Ramos (cell line): ENCODE data around the gene ELOVL3.
"Not testable (repeated sequence)": the region's sequence is repeated elsewhere in the genome, so short reads cannot be mapped to it uniquely, and the experiment has no call there.

Experiments used
- in situ Hi-C: fragments of 300-500 bp; cut with MboI; formaldehyde crosslinking; loops from one replicate; pipeline ENCODE4 v1.14.3; 2022; ENCODE audit warnings: low sequenced_read_pairs; ENCODE audit not compliant: unreplicated experiment

Gene ELOVL3

GRCh38 chr10:102225646-102226541 is at the start of gene ELOVL3:
Gene ELOVL3 (plus strand): TSS chr10:102226299. CDS start chr10:102226549, 250 bp downstream.
- in situ Hi-C loops, result loop anchor here (5.0 to 10.0 kb wide), 2 partner anchors 126 to 359 kb away; no protein-coding TSS in a partner anchor

DNA sequence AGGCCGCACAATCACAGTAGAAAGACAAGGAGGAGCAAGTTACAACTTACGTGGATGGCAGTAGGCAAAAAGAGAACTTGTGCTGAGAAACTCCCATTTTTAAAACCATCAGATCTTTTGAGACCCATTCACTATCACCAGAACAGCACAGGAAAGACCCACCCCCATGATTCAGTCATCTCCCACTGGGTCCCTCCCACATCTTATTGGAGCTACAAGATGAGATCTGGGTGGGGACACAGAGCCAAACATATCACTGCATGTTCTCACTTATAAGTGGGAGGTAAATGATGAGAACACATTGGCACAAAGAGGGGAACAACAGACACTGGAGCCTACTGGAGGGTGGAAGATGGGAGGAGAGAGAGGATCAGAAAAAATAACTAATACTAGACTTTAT is 41.5 kb upstream of the ELOVL3 start:
- in situ Hi-C loops, result no loop called here

GRCh38 chr10:102185272-102185671 is 40.8 kb upstream of the ELOVL3 start:
- in situ Hi-C loops, result no loop called here

GRCh38 chr10:102185811-102186527 is 40.1 kb upstream of the ELOVL3 start:
- in situ Hi-C loops, result no loop called here

GRCh38 chr10:102188298-102188940 is 37.7 kb upstream of the ELOVL3 start:
- in situ Hi-C loops, result no loop called here

DNA sequence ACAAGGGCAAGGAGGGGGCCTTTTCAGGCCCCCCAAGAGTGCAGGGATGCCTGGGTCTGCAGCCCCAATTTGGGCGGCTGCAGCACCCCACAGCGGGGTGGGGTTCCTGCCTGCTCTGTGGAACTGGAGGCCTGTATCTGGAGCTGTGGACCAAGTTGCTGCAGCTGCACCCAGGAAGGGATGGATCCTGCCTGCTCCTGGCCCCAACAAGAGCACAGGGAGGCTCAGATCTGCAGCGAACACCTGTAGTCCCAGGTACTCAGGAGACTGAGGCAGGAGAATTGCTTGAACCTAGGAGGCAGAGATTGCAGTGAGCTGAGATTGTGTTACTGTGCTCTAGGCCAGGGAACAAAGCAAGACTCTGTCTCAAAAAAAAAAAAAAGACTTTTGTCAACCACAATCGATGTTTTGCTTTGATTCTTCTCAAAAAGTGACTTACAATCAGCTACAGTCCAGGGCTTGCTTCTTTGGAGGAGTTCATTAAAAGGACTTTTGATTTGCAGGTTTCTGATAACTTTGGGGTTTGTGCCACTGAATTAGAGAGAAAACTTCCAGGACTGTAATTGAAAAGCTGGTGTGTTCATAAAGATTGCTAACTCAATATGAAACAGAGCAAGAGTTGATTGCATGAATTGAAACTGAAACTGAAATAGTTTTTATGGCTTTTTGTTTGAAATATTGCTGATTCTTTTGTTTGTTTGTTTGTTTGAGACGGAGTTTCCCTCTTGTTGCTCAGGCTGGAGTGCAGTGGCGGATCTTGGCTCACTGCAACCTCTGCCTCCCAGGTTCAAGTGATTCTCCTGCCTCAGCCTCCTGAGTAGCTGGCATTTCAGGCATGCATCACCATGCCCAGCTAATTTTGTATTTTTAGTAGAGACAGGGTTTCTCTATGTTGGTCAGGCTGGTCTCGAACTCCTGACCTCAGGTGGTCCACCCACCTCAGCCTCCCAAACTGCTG is 36.9 kb upstream of the ELOVL3 start:
- in situ Hi-C loops, result not testable (repeated sequence)

DNA sequence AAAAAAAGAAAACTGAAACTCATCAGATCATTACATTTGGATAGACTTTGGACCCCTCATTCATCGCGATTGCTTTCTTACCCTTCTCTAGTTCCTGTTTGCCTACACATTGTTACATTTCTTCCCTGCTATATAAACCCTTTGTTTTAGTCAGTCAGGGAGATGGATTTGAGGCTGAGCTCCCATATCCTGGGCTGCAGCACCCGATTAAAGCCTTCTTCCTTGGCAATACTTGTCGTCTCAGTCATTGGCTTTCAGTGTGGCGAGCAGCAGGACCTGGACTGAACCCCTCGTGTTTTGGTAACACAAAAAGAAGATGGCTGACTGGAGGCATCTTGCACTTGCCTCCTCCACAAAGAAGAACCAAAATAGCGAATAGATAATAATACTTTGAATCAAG is 34.1 kb upstream of the ELOVL3 start:
- in situ Hi-C loops, result no loop called here

GRCh38 chr10:102195296-102195870 is 30.7 kb upstream of the ELOVL3 start:
- in situ Hi-C loops, result no loop called here

GRCh38 chr10:102196893-102197292 is 29.2 kb upstream of the ELOVL3 start:
- in situ Hi-C loops, result no loop called here

- in situ Hi-C loops, result no loop called here
These were observed 28.1 kb upstream of the ELOVL3 start for GRCh38 chr10:102198027-102198426.

DNA sequence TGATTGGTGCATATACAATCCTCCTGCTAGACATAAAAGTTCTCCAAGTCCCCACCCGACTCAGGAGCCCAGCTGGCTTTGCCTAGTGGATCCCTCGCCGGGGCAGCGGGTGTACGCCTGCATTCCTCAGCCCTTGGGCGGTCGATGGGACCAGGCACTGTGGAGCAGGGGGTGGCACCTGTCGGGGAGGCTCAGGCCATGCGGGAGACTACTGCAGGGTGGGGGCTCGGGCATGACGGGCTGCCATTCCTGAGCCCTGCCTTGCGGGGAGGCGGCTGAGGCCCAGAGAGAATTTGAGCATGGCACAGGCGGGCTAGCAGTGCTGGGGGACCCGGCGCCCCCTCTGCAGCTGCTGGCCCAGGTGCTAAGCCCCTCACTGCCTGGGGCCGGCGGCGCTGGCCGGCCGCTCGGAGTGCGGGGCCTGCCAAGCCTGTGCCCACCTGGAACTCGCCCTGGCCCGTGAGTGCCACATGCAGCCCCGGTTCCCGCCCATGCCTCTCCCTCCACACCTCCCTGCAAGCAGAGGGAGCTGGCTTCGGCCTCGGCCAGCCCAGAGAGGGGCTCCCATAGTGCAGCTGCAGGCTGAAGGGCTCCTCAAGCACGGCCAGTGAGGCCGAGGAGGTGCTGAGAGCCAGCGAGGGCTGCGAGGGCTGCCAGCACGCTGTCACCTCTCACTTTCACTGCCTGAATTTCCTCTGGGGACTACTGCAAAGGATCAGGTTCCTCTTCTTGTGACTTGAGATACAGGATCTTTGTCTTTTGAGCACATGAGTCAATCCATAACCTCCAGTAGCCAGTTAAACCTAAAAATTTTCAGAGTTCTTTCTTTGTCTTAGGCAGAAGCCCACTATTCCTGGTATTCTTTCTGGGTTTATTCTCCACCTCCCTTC is 25.1 kb upstream of the ELOVL3 start:
- in situ Hi-C loops, result no loop called here

GRCh38 chr10:102202386-102202785 is 23.7 kb upstream of the ELOVL3 start:
- in situ Hi-C loops, result no loop called here

DNA sequence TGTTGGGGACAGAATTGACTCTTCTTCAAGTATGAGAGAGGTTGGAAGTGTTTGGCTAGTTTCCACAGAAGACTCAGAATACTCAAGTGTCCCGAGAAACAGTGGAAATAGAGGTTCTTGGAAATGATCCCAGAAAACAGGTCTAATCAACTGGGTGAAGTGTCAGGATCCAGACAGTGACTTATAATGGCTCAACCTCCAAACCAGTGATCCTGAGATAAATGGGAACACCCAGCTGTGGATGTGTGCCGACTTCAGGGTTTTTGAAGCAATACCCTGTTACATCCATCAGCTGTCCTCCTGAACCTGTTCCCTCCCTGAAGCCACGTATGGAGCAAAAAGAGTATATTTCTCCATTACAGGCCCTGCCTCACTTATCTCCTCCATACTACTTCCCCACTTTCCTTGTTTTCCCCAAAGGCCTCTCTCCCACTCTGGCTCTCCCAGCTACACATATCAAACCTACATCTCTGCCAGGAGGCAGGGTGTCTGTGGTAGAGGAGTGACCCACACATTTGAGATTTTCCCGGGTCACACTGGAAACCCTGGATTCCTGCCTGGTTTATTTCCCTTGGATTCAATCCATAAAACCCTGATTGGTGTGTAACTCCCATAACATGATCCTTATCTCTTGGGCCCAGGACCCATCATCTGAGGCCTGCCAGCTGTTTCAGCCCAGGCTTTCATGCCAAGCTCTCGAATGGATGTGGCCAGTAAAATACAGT is 17.6 kb upstream of the ELOVL3 start:
- in situ Hi-C loops, result no loop called here

- in situ Hi-C loops, result no loop called here
These were observed 14.3 kb upstream of the ELOVL3 start for GRCh38 chr10:102211615-102212299.

- in situ Hi-C loops, result not testable (repeated sequence)
These were observed 12.5 kb upstream of the ELOVL3 start for GRCh38 chr10:102213599-102213998.

GRCh38 chr10:102219370-102219769 is 6.7 kb upstream of the ELOVL3 start:
- in situ Hi-C loops, result no loop called here

DNA sequence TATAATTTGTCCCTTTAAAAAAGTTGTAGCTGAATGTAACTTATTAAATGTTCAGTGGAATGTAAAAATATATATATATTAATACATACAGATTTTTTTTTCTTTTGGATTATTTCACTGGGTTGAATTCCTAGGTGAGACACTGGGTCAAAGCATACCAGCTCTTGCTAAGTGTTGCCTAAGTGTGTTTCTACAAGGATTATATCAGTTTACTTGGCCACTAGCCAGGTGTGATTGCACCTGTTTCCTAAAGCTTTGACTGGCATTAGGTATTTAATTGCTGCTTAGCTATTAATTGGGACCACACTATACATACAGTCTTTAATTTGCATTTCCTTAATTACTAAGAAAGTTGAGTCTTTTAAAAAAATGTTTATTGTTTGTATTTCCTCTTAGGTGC is 5.5 kb upstream of the ELOVL3 start:
- in situ Hi-C loops, result loop anchor here (10.0 kb wide), 1 partner anchor 364 kb away; no protein-coding TSS in a partner anchor
